ENCODE data around the gene TSEN2.
"Not testable (repeated sequence)": the region's sequence is repeated elsewhere in the genome, so short reads cannot be mapped to it uniquely, and the experiment has no call there.

Gene TSEN2

DNA sequence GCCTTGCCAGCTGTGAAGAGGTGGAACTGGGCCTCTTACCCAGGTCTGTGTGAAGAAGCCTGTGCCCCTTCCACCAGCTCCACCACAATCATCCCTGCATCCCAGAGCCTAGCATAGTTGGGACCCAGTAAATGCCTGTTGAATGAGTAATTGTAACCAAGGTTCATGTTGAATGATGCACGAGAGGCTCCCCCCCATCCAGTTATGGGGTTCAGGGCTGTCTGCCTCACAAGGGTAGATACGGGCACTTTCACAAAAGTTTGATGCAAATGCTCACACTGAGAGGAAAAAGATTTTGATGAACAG, 29.5 kb upstream of the TSEN2 start:
- Histone ChIP-seq H2AFZ (ENCODE audit: low read depth, low read length, severe bottlenecking) (no peak overlapping the region), H3K9me3 (ENCODE audit: insufficient read depth, low read length) (no peaks in the 10 kb centered on the region), H3F3A (ENCODE audit: insufficient read depth) (no peaks in the 10 kb centered on the region), H3K79me2 (ENCODE audit: insufficient read depth, low read length) (no peaks in the 10 kb centered on the region), H3K9me2 (replicated peaks; ENCODE audit: insufficient read depth, low read length) (no peaks in the 10 kb centered on the region), H3K4me2 (ENCODE audit: low read depth, low read length, poor library complexity, severe bottlenecking) (no peak overlapping the region), H3K36me3 (ENCODE audit: low read length) (no peaks in the 10 kb centered on the region), H3K9ac (ENCODE audit: low read length) (no peak overlapping the region), H3K27me3 (ENCODE audit: low read length) (no peaks in the 10 kb centered on the region), H4K20me1 (ENCODE audit: low read depth, low read length) (no peaks in the 10 kb centered on the region), H3K4me3 (ENCODE audit: insufficient read depth, low read length, poor library complexity, severe bottlenecking) (no peak overlapping the region), H3K27ac (ENCODE audit: low read depth, low read length) (no peak overlapping the region)
- TF ChIP-seq CTCF (IDR thresholded peaks at IDR 0.05; ENCODE audit: insufficient read depth, low read length, poor library complexity, severe bottlenecking), result no peak
- TF ChIP-seq EZH2phosphoT487 (conservative IDR thresholded peaks at IDR 0.05; ENCODE audit: low read length), result no peak

DNA sequence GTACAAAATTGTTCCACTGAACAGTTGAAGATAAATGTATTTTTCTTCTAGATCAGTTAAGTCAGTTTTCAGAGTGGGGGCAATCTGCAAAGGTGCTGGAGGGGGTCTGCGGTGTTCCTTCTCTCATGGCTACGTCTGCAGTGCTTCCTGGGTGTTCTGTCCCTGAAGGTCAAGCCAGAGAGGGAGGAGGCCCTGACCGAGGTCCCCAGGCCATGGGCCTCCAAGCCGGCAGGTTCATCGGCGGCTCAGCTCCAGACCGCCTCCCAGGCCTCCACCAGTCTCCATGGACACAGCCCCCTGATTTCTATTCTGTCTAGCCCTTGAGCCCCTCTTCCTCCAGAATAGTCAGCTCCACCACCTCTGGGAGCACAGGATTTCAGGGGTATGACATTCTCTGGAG, 28.5 kb upstream of the TSEN2 start:
- H4K20me1 ChIP-seq (ENCODE audit: low read depth, low read length), result no peaks in the 10 kb centered on the region
- no peak for TF ChIP-seq EZH2phosphoT487 (conservative IDR thresholded peaks at IDR 0.05; ENCODE audit: low read length)
- H3F3A ChIP-seq (ENCODE audit: insufficient read depth), result no peaks in the 10 kb centered on the region
- no peak overlapping the region for H3K9ac ChIP-seq (ENCODE audit: low read length)
- no peaks in the 10 kb centered on the region for H3K9me3 ChIP-seq (ENCODE audit: insufficient read depth, low read length)
- H3K27me3 ChIP-seq (ENCODE audit: low read length), result no peaks in the 10 kb centered on the region
- no peak overlapping the region for H3K4me2 ChIP-seq (ENCODE audit: low read depth, low read length, poor library complexity, severe bottlenecking)
- H3K4me3 ChIP-seq (ENCODE audit: insufficient read depth, low read length, poor library complexity, severe bottlenecking), result no peak overlapping the region
- H3K27ac ChIP-seq (ENCODE audit: low read depth, low read length), result no peak overlapping the region
- no peaks in the 10 kb centered on the region for H3K9me2 ChIP-seq (replicated peaks; ENCODE audit: insufficient read depth, low read length)
- no peak overlapping the region for H2AFZ ChIP-seq (ENCODE audit: low read depth, low read length, severe bottlenecking)
- no peaks in the 10 kb centered on the region for H3K79me2 ChIP-seq (ENCODE audit: insufficient read depth, low read length)
- H3K36me3 ChIP-seq (ENCODE audit: low read length), result no peaks in the 10 kb centered on the region

DNA sequence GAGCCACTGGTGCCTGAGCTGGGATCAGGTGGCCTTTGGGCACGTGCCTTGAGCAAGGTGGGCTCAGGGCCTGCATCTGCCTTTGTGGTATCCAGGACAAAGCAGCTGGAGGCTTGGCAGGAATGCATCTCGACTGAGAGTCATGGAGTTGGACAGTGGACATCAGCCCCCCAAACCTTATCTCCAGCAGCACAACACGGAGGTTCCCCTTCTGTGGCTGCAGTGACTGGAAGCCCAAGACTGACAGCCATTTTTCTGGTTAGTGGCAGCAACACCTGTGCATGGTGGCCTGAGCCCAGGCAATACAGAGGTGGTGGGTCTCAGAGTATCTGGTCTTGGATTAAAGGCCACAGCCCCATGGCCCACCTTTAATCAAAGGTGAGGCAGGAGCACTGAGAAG, 27.8 kb upstream of the TSEN2 start:
- H3F3A ChIP-seq (ENCODE audit: insufficient read depth), result no peaks in the 10 kb centered on the region
- no peak overlapping the region for H3K9ac ChIP-seq (ENCODE audit: low read length)
- H3K79me2 ChIP-seq (ENCODE audit: insufficient read depth, low read length), result no peaks in the 10 kb centered on the region
- H3K36me3 ChIP-seq (ENCODE audit: low read length), result no peaks in the 10 kb centered on the region
- H3K9me3 ChIP-seq (ENCODE audit: insufficient read depth, low read length), result no peaks in the 10 kb centered on the region
- no peak overlapping the region for H3K4me2 ChIP-seq (ENCODE audit: low read depth, low read length, poor library complexity, severe bottlenecking)
- no peaks in the 10 kb centered on the region for H4K20me1 ChIP-seq (ENCODE audit: low read depth, low read length)
- no peaks in the 10 kb centered on the region for H3K27me3 ChIP-seq (ENCODE audit: low read length)
- TF ChIP-seq CTCF (IDR thresholded peaks at IDR 0.05; ENCODE audit: insufficient read depth, low read length, poor library complexity, severe bottlenecking) (no peak), EZH2phosphoT487 (conservative IDR thresholded peaks at IDR 0.05; ENCODE audit: low read length) (no peak)
- no peak overlapping the region for H3K4me3 ChIP-seq (ENCODE audit: insufficient read depth, low read length, poor library complexity, severe bottlenecking)
- H2AFZ ChIP-seq (ENCODE audit: low read depth, low read length, severe bottlenecking), result no peak overlapping the region
- no peak overlapping the region for H3K27ac ChIP-seq (ENCODE audit: low read depth, low read length)
- H3K9me2 ChIP-seq (replicated peaks; ENCODE audit: insufficient read depth, low read length), result no peaks in the 10 kb centered on the region

DNA sequence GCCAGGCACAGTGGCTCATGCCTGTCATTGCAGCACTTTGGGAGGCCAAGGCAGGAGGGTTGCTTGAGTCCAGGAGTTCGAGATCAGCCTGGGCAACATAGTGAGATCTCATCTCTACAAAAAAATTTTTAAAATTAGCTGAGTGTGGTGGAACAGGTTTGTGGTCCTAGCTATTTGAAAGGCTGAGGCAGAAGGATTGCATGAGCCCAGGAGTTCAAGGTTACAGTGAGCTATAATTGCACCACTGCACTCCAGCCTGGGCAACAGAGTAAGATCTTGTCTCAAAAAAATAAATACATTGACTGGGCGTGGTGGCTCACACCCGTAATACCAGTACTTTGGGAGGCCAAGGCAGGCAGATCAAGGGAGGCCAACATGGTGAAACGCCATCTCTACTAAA, 26.9 kb upstream of the TSEN2 start:
- not testable (repeated sequence) for H3K4me2 ChIP-seq (ENCODE audit: low read depth, low read length, poor library complexity, severe bottlenecking); H3K9me2 ChIP-seq (replicated peaks; ENCODE audit: insufficient read depth, low read length); H3K4me3 ChIP-seq (ENCODE audit: insufficient read depth, low read length, poor library complexity, severe bottlenecking); H3K79me2 ChIP-seq (ENCODE audit: insufficient read depth, low read length); H3F3A ChIP-seq (ENCODE audit: insufficient read depth); H3K9ac ChIP-seq (ENCODE audit: low read length); H4K20me1 ChIP-seq (ENCODE audit: low read depth, low read length); H3K27ac ChIP-seq (ENCODE audit: low read depth, low read length); H3K36me3 ChIP-seq (ENCODE audit: low read length); H3K9me3 ChIP-seq (ENCODE audit: insufficient read depth, low read length); H3K27me3 ChIP-seq (ENCODE audit: low read length); H2AFZ ChIP-seq (ENCODE audit: low read depth, low read length, severe bottlenecking)
